GM12874 (cell line): ENCODE data around the gene PTH.

Experiments
- CTCF ChIP-seq: IDR thresholded peaks from 2 replicates; pipeline ENCODE4 v1.5.1; 2011; ENCODE audit warnings: low read depth, mild to moderate bottlenecking, control low read depth, low read length, moderate library complexity; ENCODE audit not compliant: insufficient read depth

PTH gene

GRCh38 chr11:13487661-13488030 is 8.2 kb downstream of the PTH start:
- peak; percentile 19; the same call in 1 of the 2 replicates for TF ChIP-seq CTCF

- TF ChIP-seq CTCF, result peak; percentile 58
These were observed 8.7 kb downstream of the PTH start for GRCh38 chr11:13486926-13487660.

- no peak for TF ChIP-seq CTCF
These were observed 15.6 kb downstream of the PTH start for GRCh38 chr11:13480198-13480597.

- no peak for TF ChIP-seq CTCF
These were observed 16.1 kb downstream of the PTH start for GRCh38 chr11:13479688-13480087.

- no peak for TF ChIP-seq CTCF
These were observed 20.7 kb downstream of the PTH start for GRCh38 chr11:13475091-13475490.

GRCh38 chr11:13473013-13473722 is 22.6 kb downstream of the PTH start:
- TF ChIP-seq CTCF, result no peak

- no peak for TF ChIP-seq CTCF
These were observed 27.0 kb downstream of the PTH start for GRCh38 chr11:13468750-13469149.
